ENCODE results near the gene CCDC57.

Gene CCDC57

GRCh38 chr17:82173351-82174041 lies 39.1 kb downstream of the CCDC57 start:
- no peak for DNase-seq

GRCh38 chr17:82172486-82173160 lies 40.0 kb downstream of the CCDC57 start:
- no peak for DNase-seq

GRCh38 chr17:82171750-82172375 lies 40.8 kb downstream of the CCDC57 start:
- DNase-seq = no peak

GRCh38 chr17:82170412-82170961 lies 42.2 kb downstream of the CCDC57 start:
- no peak for DNase-seq

DNA sequence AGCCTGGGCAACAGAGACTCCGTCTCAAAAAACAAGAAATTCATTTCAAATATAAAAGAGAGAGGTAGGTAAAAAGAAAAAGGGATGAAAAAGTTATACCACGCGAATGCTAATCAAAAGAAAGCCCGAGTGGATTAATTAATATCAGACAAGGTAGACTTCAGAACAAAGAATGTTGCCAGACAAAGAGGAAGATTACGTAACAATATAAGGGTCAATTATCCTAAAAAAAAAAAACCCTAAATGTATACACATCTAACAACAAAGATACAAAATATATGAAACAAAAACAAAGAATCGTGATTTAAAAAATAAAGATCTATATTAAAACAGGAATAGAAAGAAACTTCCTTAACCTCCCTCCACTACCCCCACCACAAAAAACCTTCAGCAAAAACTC lies 44.1 kb downstream of the CCDC57 start:
- DNase-seq = no peak

DNA sequence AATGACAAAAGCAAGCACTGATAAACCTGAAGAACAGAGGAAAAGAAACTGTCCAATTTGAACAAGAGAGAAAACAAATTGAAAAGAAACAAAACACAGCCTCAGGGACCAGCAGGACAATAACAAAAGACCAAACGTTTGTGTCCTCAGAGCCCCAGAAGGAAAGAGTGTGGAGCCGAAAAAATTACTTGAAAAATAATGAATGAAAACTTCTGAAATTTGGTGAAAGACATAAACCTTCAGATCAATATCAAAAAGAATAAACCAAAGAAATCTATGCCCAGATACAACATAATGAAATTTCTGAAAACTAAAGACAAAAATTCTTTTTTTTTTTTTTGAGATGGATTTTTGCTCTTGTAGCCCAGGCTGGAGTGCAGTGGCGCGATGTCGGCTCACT lies 45.6 kb downstream of the CCDC57 start:
- DNase-seq = no peak

- DNase-seq = no peak
Observed at GRCh38 chr17:82164853-82165252, 47.8 kb downstream of the CCDC57 start.

DNA sequence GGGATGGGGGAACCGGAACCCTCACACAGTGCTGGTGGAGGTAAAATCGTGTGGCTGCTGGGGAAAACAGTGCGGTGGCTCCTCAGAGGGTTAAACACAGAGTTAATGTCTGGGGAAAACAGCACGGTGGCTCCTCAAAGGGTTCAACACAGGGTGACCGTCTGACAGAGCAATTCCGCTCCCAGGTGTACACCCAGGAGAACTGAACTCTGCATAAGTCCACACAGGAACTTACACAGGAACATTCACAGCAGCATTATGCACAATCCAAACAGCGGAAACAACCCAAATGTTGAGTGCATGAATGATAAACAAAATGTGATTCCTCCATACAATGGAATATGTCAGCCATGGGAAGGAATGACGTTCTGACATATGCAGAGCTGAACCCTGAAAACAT lies 51.4 kb downstream of the CCDC57 start:
- DNase-seq = no peak

DNA sequence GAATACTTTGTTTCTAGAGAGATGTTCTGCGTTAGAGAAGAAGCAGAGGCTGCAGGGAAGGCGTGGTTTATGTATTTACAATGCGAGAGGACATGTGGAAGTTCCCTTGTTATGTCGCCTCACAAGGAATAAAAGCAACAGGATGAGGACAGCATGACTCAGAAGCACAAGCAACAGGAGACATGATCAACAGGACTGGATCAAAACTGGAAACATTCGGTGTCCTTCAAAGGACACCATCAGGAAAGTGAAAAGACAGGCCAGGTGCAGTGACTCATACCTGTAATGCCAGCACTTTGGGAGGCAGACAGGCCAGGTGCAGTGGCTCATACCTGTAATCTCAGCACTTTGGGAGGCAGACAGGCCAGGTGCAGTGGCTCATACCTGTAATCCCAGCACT lies 52.6 kb downstream of the CCDC57 start:
- DNase-seq = no peak

- DNase-seq = no peak
Observed at GRCh38 chr17:82158825-82159224, 53.8 kb downstream of the CCDC57 start.

DNA sequence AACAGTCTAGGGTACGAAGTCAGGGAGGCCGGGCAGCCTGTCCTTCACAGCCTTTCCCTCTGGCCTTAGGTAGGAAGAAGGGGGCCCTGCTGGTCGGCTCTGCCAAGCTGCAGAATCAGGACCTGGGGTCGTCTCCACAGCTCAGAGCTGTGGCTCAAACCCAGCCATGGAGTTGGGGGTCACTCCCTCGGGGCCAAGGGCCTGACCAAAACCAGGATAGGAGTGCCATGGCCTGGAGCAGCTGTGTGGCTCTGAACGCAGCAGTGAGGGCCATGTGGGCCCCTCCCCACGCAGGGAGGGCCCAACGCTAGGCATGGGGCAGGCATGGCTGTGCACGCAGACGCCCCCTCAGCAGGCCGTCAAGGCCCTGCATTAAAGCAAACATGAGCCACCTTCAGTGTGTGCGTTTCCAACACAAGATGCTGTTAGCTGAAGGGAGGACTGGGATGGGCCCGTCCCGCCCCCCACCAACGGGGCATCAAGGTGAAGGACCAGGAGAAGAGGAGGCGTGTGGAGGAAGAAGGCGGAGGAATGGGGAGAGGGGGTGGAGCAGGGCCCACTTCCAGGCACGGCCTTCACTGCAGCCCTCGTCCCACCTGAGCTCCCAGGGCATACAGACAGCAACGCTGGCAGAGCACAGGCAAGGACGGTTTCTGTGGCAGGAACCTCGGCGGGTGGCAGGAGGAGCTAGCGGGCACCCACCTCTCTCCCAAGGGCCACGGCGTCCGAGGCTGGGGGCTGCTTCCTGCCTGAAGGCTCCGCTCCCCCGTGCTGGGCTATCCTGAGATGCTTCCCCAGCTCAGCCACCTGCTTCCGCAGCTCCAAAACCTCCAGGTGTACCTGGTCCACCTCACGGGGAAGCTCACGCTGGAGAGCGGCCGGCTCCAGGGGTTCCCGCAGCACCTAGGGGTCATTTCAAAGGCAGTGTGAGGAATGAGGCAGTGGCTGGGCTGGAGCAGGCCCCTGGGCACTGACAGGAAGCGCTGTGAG lies 55.3 kb downstream of the CCDC57 start:
- no peak for DNase-seq

DNA sequence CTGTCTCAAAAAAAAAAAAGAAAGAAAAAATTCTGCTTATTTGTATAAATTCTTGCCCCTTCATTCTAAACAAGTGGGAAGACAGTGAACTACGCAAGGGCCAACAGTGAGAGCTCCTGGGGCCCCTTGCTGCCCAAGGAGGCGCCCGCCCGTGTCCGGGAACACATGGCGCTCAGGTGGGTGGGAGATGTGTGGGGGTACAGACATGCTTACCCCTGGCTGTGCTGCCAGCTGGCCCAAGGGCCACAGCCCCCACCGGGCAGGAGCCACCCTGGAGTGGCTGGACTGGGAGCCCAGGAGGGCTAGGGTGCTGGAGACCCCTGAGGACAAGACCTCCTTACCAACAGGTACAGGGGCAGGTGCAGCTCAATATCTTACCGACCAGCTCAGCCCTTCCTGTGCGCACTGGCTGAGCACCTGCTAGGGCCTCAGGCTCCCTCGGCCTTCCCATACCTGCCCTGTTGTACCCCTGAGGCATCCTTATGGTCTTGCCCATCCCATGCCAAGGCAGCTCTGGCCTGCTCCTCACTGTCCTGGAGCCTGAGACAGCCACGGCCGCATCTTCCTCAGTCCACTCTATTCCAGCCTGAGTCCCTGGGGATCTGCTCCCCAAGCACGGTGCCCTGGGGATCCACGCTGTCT lies 56.2 kb downstream of the CCDC57 start:
- DNase-seq = no peak

- DNase-seq = no peak
Observed at GRCh38 chr17:82155606-82156005, 57.0 kb downstream of the CCDC57 start.

- no peak for DNase-seq
Observed at GRCh38 chr17:82154881-82155331, 57.7 kb downstream of the CCDC57 start.

DNA sequence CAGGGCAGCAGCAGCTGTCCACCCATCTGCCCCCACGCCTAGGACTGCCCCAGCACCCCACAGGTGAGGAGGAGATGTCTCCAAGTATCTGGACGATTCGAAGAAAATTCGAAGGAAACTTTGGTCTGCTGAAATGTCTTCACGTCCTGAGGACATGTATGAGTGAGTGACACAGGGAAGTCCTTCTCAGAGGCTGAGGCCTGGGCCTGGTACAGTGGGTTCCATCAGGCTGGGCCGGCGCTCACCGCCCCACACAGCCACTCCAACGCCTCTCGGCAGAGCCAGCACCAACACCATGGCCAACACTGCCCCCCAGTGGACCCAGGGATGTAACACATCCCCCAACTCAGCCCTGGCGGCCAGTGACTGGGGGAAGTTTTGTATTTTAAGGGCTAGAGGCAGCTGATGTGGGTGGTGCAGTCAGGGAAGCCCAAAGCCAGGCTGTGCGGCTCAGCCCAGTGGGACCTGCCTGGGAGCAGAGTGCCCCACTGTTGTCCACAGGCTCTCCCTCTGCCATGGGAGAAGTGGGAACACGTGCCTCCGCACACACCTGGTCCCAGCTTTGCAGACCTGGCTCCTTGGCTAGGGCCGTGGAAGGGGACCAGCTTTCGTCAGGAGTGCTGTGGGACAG lies 58.8 kb downstream of the CCDC57 start:
- DNase-seq = peak; percentile 85

GRCh38 chr17:82153295-82153691 lies 59.3 kb downstream of the CCDC57 start:
- DNase-seq = no peak

DNA sequence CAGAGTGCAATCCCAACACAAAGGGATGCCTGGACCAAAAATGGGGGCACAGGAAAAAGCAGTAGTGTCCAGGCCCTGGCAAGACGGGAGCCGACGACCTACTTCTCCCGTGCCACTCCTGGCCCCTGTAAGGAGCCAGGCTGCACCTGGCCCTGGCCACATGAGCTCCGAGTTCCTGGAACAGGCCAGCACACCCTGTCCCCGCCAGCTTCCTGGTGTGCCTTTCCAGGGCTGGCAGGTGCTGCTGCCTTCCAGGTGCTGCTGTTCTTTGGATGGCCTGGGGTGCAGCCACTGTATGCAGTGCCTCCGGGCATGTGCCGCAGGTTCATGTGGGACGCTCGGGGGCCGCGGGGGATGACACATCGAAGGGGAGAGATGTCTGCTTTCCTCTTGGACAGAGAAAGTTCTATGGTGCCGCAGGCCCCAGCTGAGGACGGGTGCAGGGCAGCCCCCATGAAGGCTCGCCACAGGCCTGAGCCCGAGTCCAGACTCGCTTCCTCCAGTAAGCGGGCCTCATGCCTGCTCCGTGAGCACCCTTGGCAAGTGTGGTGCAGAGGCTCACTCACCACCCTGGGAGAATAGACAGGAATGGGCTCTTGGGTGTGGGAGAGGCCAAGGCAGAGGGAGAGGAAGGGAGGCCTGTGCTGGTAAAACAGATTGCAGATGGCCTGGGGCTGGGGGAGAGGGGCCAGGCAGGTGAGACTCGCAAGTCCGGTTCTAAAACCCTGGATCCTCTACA lies 59.9 kb downstream of the CCDC57 start:
- DNase-seq = no peak

DNA sequence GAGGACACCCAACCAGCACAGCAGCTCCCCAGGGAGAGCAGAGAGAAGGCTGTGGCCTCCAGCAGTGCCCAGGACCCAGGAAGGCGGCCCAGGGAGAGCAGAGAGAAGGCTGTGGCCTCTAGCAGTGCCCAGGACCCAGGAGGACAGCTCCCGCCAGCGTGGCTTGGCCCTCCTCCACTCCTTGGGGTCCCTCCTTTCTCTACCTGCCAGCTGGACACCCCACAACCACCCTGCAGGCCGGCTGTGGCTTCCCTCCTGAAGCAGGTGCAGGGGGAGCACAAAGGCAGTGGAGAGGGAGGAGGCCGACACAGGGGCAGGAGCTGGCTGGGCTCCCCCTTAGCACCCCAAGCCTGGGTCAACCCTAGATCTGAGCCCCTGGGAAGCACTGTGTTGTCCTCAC lies 60.5 kb downstream of the CCDC57 start:
- no peak for DNase-seq

- no peak for DNase-seq
Observed at GRCh38 chr17:82151106-82151957, 61.3 kb downstream of the CCDC57 start.

All from retina (tissue), 1 donor.